HG02610 (cell line): ENCODE data around the gene ARR3.
"Not testable (repeated sequence)": the region's sequence is repeated elsewhere in the genome, so short reads cannot be mapped to it uniquely, and the experiment has no call there.

ENCODE experiments used
- ATAC-seq: cut with Tn5 transposase; IDR thresholded peaks from one replicate; pipeline ENCODE4 v1.9.1; 2021; ENCODE audit warnings: mild to moderate bottlenecking, moderate library complexity; ENCODE audit not compliant: unreplicated experiment

ARR3 gene

GRCh38 chrX:70268034-70268433 lies at the start of gene ARR3:
Gene ARR3, plus strand, starts transcription at chrX:70268334. Its CDS starts 1,052 bp downstream, at chrX:70269386.
- ATAC-seq, result no peak

GRCh38 chrX:70219938-70220764 lies 48.0 kb upstream of the ARR3 start:
- ATAC-seq, result no peak

- no peak for ATAC-seq
Measured at GRCh38 chrX:70226048-70226447, 42.1 kb upstream of the ARR3 start.

- ATAC-seq, result no peak
Measured at GRCh38 chrX:70226687-70227086, 41.4 kb upstream of the ARR3 start.

DNA sequence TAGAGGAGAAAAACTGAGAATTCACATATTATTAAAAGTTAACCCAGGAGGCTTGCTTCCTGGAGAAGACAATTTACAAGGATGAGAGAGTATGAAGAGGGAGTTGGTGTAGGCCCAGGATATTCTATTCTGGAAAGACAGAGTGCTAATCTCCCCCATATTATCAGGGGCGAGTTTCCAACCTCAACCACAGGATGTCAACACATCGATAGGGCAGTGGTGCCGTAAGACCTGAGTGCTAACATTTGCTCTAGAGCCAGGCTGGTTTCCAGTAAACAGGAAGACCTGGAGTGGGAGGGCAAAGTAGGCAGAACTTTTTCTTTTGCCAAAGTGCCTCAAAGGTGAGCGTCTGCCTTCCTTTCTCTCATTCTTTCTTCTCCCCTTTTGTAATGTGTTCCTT lies 36.5 kb upstream of the ARR3 start:
- ATAC-seq, result no peak

GRCh38 chrX:70234355-70234754 lies 33.8 kb upstream of the ARR3 start, which contains the start of gene AWAT1:
Gene AWAT1, plus strand, starts transcription at chrX:70234655. Its CDS starts 41 bp downstream, at chrX:70234696.
- ATAC-seq, result no peak

GRCh38 chrX:70240751-70241150 lies 27.4 kb upstream of the ARR3 start:
- no peak for ATAC-seq

DNA sequence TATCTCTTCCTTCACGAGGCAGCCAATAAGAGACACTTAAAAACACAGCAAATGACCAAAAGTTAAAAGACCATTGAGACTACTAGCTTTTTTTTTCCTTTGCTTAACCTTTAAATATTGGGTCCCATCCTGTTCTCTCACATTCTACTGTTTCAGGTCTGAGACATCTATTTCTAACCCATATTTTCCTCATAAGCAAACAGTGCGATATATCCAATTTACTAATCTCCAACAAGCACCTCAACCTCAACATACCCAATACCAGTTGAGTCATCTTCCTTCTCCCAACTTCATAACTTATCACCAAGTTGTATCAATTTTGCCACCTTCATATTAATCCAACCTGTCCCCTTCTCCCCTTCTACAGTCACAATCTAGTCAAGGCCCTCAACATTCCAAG lies 26.6 kb upstream of the ARR3 start:
- ATAC-seq, result no peak

- not testable (repeated sequence) for ATAC-seq
Measured at GRCh38 chrX:70243601-70244000, 24.5 kb upstream of the ARR3 start.

- ATAC-seq, result no peak
Measured at GRCh38 chrX:70244881-70245280, 23.3 kb upstream of the ARR3 start.

GRCh38 chrX:70247252-70247651 lies 20.9 kb upstream of the ARR3 start:
- ATAC-seq, result no peak

DNA sequence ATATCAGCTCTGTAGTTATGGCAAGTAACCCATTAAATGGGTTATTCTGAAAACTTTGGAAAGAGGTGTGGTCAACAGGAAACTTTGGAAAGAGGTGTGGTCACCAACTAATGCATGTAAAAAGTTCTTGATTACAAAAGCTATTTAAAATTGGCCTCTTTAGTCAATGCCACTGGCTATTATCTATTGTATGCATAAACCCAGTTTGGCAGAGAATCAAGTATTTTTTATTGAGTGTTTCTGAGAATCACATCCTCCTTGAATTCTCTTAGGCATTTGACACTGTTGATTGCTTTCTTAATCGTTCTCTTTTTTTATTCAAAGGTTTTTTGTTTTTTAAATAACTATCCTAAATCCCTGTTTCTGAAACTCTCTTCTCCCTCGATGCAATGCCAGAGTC lies 15.6 kb upstream of the ARR3 start:
- ATAC-seq, result no peak

DNA sequence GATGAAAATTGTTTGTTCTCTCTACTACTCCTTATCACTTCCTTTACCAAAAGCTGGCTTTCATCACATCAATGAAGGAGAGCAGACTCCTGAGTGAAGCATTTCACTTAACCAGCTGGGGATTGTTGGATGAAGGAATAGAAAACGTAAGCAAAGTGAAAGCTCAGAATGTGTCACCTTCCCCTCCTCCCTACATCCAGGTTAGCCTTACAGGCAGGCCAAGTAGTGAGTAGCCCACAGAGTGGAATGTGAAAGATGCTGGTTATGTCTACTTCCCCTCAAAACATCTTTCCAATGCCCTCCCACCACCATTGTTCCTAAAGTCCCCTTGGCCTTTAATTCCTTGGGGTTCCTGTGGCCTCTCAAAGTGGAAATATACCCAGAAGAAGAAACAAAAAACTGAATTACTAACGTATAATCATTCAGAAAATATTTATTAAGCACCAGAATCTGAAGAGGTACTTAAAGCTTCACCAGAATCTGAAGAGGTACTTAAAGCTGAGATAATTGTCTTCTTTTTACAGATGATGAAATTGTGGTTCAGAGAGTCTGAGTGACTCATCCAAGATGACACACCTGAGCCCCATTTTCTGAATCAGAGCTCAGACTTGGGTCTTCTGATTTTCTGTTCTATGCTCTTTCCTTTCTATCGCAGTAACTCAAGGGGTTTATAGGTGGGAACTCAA lies 14.6 kb upstream of the ARR3 start:
- no peak for ATAC-seq

- no peak for ATAC-seq
Measured at GRCh38 chrX:70254063-70254400, 14.1 kb upstream of the ARR3 start.

DNA sequence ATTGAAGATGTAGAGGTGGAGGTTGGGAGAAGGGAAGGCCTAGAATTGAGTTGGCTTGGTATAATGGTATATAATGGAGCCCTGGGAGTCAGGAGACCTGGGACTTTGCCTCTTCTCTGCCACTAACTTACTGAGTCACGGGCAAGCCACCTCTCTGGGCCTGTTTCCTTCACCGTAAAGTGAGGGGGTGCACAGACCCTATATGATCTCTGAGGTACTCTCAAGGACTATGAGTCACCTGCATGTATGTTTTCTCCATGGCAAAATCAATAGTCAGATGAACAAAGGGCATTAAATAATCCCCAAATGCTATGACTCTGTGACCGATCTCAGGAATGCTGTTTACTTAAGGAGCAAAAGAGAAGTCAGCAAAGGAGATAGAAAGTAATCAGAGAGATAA lies 13.2 kb upstream of the ARR3 start:
- no peak for ATAC-seq

DNA sequence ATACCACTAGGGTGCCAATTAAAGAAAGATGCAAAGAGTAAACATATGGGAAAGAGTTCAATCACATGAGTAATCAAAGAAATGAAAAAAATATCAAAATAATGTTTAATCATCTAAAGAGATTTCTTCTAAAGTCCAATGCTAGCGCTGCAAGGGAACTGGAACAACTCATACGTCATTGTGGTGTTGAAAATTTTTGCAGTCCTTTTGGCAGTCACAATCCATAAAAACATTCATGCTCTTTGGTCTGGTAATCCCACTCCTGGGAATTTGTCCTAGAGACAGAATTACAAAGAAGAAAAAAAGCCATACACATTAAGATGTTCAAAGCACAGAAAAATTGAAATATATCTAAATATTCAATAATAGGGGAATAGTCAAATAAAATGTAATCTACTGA lies 12.7 kb upstream of the ARR3 start:
- ATAC-seq, result no peak

DNA sequence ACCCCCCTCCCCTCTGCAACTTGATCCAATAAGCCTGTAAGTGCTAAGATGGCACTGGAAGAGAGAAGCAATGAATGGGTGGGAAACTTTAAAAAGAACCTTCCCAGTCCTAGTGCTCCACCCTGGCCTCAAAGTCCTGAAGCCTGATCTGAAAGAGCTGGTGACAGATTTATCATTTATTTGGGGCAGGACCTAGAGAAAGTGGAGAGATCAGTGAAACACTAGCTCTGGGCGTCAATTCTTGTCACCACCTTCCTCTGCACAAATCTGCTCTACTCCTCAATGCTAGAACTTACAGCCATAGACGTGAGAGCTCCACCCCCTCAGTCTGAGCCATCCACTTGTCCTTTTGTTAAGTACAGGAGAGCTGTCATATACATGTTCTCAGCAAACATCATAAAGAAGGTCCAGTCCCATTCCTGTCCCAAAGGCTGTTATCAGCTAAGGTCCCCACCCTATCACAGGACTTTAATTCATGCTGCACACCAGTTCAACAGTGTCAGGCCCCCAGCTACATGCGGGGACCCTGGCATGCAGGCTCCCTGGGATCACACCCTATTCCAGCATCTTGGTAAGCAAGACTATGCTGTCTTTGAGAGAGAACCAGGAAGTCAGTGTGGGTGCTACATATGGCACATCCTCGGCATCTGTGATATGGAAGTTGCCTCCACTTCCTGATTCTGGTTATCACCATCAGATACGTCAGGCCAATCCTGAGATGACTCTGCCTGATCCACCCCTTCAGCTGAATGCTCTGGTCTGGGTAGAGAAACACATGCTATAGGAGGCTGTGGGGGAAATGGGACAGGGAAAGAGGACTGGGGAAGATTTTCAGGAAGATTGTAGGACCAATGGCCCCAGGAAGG lies 10.5 kb upstream of the ARR3 start:
- ATAC-seq, result no peak

DNA sequence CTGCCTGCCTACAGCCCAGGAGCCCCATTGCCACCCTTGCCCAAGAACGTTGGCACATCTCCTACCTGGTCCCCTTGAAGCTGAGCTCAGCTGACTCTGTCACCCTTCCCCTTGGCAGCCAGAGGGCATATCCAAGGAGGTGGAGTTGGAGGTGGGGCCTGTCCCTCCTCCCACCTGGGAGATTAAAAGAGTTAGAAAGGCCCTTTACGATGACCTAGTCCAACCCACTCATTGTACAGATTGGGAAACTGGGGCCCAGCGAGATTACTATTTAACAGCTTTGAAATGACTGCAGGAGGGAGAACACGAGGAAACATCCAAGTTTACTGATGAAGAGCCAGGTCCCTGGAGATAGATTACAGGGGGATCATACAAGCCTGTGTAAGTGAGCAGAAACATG lies 8.0 kb upstream of the ARR3 start, which contains the start of gene P2RY4:
P2RY4 (minus strand) TSS at position 101 of the 400 bp plus-strand sequence. CDS start 580 bp downstream, outside the sequence.
- no peak for ATAC-seq

DNA sequence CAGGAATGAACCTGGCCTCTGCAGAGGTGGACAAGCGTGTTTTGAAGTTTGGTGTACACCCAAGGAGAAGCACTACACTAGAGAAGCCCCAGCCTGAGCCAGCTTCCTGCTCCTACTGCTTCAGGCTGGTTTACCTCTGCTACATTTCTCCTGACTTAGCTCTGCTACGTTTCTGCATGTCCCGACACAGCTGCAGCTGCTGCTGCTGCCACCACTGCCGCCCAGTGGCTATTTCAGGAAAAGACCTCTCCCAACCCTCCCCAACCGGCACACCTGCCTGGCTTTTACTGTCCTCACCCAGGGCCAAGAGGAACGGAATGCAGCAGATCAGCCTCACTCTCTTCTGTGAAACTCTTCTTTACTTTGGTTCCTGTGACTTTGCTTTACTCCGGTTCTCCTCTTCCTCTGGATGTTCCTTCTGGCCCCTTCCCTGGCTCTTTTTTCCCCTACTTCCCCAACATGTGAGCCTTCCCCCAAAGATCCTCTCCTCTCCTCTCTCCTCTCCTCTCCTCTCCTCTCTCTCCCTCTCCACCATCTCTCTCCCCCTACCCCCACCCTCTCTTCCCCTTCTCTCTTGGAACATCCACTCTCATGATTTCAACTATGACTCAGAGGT lies 5.1 kb upstream of the ARR3 start:
- ATAC-seq, result no peak

- ATAC-seq, result no peak
Measured at GRCh38 chrX:70264784-70265183, 3.4 kb upstream of the ARR3 start.

DNA sequence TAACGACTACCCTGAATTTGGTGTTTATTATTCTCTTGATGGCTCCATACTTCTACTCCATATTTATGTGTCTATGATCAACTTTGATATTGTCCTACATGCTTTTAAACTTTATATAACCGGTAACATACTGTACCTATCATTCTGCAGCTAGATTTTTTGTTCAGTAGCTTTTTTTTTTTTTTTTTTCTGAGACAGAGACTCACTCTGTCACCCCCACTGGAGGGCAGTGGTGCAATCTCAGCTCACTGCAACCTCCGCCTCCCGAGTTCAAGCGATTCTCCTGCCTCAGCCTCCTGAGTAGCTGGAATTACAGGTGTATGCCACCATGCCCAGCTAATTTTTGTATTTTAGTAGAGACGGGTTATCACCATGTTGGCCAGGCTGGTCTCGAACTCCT lies 5.9 kb downstream of the ARR3 start:
- not testable (repeated sequence) for ATAC-seq
